Bronchial epithelial cell (primary cell): ENCODE measurements around the gene DTD1. TPM values are rescaled to one million over a fixed set of nuclear protein-coding genes. Genes with fewer than 3 reads are reported as not detected.

ENCODE experiments used
- DNase-seq: peaks from one replicate; pipeline ENCODE4 v3.0.0-alpha.2; 2010; ENCODE audit warnings: low read depth
- FAIRE-seq: peaks from 2 replicates; lab custom pipeline; 2011; peaks lifted over from hg19 to GRCh38; lab: Jason Lieb, UNC
- H3K27me3 ChIP-seq: 2 replicates; pipeline ENCODE4 v1.5.1; 2011; ENCODE audit warnings: low read length; ENCODE audit not compliant: control insufficient read depth, insufficient read depth
- H3K36me3 ChIP-seq: 2 replicates; pipeline ENCODE4 v1.5.1; 2011; ENCODE audit warnings: low read length; ENCODE audit not compliant: control insufficient read depth, insufficient read depth
- H3K4me3 ChIP-seq: 2 replicates; pipeline ENCODE4 v1.5.1; 2011; ENCODE audit warnings: mild to moderate bottlenecking, low read depth, low read length, control low read depth
- total RNA-seq: library from RNA; depleted of rRNA; stranded (reverse); fragments of >200 nt; gene quantifications from 2 replicates; pipeline ENCODE4 v1.2.1, GENCODE V29; 2014
- TF ChIP-seq, protein P1 (sequence below): IDR thresholded peaks from 2 replicates; pipeline ENCODE4 v1.5.1; 2011; ENCODE audit warnings: mild to moderate bottlenecking, moderate library complexity, low read length, control low read depth, inconsistent platforms; ENCODE audit not compliant: insufficient read depth, severe bottlenecking

The DTD1 gene
- total RNA-seq, 1 donor from 2014 or later: 197 TPM

DNA sequence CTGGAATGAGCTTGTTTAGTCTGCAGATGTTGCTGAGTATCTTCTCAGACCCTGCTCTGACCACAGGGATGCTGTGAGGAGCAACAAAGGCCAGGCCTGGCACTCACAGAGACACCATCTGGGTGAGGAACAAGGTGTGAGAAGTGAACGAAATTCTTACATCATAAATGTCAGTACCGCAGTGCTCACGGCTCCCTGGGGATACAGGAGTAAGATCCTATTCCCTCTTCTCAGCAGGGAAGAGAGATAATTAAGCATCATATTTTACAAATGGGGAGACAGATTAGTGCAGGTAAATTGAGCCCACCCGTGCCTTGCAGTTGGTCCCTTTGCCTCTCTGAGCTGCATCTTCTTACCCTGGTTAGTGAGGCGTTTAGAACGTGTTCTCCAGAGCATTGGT lies 106.2 kb downstream of the DTD1 start:
- Histone ChIP-seq H3K4me3 (no peak overlapping the region), H3K36me3 (no peaks in the 10 kb centered on the region), H3K27me3 (no peaks in the 10 kb centered on the region)
- FAIRE-seq (no peak), DNase-seq (no peak)
- TF ChIP-seq, protein P1, sequence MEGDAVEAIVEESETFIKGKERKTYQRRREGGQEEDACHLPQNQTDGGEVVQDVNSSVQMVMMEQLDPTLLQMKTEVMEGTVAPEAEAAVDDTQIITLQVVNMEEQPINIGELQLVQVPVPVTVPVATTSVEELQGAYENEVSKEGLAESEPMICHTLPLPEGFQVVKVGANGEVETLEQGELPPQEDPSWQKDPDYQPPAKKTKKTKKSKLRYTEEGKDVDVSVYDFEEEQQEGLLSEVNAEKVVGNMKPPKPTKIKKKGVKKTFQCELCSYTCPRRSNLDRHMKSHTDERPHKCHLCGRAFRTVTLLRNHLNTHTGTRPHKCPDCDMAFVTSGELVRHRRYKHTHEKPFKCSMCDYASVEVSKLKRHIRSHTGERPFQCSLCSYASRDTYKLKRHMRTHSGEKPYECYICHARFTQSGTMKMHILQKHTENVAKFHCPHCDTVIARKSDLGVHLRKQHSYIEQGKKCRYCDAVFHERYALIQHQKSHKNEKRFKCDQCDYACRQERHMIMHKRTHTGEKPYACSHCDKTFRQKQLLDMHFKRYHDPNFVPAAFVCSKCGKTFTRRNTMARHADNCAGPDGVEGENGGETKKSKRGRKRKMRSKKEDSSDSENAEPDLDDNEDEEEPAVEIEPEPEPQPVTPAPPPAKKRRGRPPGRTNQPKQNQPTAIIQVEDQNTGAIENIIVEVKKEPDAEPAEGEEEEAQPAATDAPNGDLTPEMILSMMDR: no peak

DNA sequence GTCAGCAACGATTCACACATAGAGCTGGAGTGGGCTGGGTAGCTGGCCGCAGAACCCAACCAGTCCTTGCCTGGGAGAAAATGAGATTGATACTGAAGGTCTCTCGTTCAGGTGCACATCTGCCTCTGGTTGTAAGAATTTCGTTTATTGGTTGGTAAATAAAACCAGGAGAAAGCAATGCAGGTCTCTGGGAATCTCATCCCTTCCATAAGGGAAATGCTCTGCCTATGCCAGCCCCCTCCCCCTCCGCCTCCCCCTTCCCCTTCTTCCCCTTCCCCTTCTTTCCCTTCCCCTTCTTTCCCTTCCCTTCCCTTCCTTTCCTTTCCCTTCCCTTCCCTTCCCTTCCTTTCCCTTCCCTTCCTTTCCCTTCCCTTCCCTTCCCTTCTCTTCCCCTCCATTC lies 107.3 kb downstream of the DTD1 start:
- FAIRE-seq (no peak), DNase-seq (no peak)
- TF ChIP-seq, protein P1: no peak
- Histone ChIP-seq H3K36me3 (no peaks in the 10 kb centered on the region), H3K27me3 (no peaks in the 10 kb centered on the region), H3K4me3 (no peak overlapping the region)

DNA sequence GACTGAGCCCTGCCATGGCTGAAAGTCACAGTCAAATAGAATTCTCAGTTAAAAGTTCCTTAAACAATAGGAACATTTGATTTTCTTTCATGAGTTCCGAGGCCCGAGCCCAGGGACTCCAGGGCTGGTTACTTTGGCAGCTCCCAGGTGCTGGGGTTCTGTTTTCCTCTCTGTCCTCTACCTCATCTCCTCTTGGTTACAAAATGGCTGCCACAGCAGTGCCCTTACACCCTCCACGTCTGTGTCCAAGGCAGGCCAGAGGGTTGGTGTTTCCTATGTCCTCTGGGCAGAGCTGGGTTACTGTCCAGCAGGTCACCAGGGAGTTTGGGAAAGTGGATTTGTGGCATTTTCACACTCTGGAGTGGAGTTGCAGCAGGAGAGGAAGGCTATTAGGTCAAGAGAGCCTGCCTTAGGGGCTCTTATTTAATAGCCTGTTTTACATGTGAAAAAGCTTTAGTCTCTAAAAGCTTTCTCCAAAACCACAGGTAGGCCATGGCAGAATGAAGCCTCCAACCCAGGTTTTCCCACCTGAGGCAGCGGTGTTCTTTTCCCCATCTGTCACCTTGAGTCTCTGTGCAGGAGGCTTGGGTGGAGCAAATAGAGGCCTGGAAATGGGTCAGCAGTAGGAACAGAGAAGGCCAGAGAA lies 111.0 kb downstream of the DTD1 start:
- Histone ChIP-seq H3K27me3 (no peaks in the 10 kb centered on the region), H3K4me3 (no peak overlapping the region), H3K36me3 (no peaks in the 10 kb centered on the region)
- no peak for FAIRE-seq
- no peak for DNase-seq
- TF ChIP-seq, protein P1: no peak

DNA sequence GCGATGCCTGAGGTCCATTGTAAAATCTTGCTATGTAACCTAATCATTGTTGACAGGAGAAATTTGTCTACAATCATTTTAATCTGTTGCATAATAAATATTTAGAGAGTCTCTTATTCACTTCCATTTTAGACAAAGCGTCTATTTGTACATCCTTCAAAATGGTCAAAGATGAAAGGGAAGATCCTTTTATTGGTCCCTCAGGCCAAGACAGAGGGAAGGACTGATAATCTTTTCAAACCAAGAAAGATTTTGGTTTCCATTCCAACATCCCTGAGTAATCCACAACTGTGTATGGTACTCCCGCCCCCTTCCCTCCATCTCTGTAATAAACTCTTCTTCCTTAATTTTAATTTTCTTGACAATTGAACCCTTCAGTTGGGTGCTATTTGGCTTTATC lies 114.1 kb downstream of the DTD1 start:
- Histone ChIP-seq H3K4me3 (no peak overlapping the region), H3K36me3 (no peaks in the 10 kb centered on the region), H3K27me3 (no peaks in the 10 kb centered on the region)
- DNase-seq: no peak
- FAIRE-seq: no peak
- TF ChIP-seq, protein P1: no peak

DNA sequence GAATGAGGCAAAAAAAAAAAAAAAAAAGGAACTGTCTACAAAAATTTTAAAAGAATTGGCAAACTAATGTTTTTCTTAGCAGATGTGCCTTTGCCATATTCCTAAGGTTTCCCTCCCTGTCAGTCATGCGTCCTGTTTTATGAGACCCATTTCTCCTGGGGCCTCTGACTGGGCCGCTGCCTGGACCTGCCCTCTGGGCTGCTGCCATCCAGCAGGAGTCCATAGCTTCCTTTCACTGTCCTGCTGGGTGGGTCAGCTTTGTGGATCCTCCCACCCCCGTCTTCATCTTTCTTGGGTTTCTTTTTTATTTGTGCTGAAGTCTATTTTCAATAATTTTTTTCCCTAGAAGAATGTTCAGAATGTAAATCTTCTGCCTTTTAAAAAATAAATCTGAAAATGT lies 114.9 kb downstream of the DTD1 start:
- Histone ChIP-seq H3K27me3 (no peaks in the 10 kb centered on the region), H3K4me3 (no peak overlapping the region), H3K36me3 (no peaks in the 10 kb centered on the region)
- TF ChIP-seq, protein P1: no peak
- DNase-seq (no peak), FAIRE-seq (no peak)

DNA sequence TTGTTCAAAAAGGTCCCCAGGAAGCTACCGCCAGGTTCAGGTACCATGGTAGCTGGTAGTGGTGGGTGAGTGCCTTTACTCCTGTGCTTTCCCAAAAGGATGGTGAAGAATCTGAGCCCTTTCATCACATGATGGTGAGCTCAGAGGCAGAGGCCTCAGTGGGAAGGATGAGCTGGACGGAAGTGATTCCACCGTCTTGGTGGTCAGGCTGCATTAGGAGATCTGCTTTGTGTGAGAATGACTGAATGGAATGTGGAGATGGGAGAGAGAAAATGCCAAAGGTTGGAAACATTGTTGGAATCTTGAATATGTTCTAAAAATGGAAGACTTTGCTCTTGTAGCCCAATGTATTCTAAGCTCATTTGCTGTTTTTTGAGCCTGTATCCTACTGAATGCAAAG lies 117.6 kb downstream of the DTD1 start:
- DNase-seq: no peak

More for the DNA sequence above, 117.6 kb downstream of the DTD1 start:
- FAIRE-seq: no peak
- TF ChIP-seq, protein P1: no peak
- Histone ChIP-seq H3K36me3 (no peaks in the 10 kb centered on the region), H3K27me3 (no peaks in the 10 kb centered on the region), H3K4me3 (no peak overlapping the region)
